ENCODE measurements around the gene LIPG. TPM values are rescaled to one million over a fixed set of nuclear protein-coding genes. Genes with fewer than 3 reads are reported as not detected.

Gene LIPG
- polyA plus RNA-seq, 1 donor from 2014 or later, result 0.85 TPM

DNA sequence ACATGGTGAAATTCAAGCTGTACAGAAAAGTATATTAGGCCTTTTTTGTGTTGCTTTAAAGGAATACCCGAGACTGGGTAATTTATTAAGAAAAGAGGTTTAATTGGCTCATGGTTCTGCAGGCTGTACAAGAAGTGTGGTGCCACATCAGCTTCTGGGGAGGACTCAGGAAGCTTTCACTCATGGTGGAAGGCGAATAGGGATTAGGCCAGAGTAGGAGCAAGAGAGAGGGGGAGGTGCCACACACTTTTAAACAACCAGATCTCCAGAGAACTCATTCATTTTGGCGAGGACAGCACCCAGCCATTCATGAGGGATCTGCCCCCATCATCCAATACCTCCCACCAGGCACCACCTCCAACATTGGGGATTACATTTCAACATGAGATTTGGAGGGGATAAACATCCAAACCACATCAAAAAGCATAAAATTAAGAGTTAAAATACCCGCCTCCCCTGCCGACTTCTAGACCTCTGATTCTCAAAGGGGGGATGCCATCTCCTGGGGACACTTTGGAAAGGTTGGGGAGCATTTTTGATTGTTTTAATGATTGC lies 15.1 kb upstream of the LIPG start:
- H3K4me2 ChIP-seq (ENCODE audit: low read length), result no peak overlapping the region
- no peaks in the 10 kb centered on the region for H4K20me1 ChIP-seq (ENCODE audit: insufficient read depth)
- no peaks in the 10 kb centered on the region for H3K9me2 ChIP-seq (ENCODE audit: insufficient read depth, low read length)
- H3F3A ChIP-seq (ENCODE audit: insufficient read depth, low read length, poor library complexity, severe bottlenecking), result no peaks in the 10 kb centered on the region
- TF ChIP-seq MXI1 (conservative IDR thresholded peaks at IDR 0.05; ENCODE audit: poor library complexity, severe bottlenecking) (no peak), POLR2AphosphoS5 (IDR thresholded peaks at IDR 0.05) (no peak)
- TF ChIP-seq, protein P1, sequence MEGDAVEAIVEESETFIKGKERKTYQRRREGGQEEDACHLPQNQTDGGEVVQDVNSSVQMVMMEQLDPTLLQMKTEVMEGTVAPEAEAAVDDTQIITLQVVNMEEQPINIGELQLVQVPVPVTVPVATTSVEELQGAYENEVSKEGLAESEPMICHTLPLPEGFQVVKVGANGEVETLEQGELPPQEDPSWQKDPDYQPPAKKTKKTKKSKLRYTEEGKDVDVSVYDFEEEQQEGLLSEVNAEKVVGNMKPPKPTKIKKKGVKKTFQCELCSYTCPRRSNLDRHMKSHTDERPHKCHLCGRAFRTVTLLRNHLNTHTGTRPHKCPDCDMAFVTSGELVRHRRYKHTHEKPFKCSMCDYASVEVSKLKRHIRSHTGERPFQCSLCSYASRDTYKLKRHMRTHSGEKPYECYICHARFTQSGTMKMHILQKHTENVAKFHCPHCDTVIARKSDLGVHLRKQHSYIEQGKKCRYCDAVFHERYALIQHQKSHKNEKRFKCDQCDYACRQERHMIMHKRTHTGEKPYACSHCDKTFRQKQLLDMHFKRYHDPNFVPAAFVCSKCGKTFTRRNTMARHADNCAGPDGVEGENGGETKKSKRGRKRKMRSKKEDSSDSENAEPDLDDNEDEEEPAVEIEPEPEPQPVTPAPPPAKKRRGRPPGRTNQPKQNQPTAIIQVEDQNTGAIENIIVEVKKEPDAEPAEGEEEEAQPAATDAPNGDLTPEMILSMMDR (IDR thresholded peaks at IDR 0.05; ENCODE audit: poor library complexity, severe bottlenecking), result no peak
- TF ChIP-seq, protein P2, sequence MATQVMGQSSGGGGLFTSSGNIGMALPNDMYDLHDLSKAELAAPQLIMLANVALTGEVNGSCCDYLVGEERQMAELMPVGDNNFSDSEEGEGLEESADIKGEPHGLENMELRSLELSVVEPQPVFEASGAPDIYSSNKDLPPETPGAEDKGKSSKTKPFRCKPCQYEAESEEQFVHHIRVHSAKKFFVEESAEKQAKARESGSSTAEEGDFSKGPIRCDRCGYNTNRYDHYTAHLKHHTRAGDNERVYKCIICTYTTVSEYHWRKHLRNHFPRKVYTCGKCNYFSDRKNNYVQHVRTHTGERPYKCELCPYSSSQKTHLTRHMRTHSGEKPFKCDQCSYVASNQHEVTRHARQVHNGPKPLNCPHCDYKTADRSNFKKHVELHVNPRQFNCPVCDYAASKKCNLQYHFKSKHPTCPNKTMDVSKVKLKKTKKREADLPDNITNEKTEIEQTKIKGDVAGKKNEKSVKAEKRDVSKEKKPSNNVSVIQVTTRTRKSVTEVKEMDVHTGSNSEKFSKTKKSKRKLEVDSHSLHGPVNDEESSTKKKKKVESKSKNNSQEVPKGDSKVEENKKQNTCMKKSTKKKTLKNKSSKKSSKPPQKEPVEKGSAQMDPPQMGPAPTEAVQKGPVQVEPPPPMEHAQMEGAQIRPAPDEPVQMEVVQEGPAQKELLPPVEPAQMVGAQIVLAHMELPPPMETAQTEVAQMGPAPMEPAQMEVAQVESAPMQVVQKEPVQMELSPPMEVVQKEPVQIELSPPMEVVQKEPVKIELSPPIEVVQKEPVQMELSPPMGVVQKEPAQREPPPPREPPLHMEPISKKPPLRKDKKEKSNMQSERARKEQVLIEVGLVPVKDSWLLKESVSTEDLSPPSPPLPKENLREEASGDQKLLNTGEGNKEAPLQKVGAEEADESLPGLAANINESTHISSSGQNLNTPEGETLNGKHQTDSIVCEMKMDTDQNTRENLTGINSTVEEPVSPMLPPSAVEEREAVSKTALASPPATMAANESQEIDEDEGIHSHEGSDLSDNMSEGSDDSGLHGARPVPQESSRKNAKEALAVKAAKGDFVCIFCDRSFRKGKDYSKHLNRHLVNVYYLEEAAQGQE (IDR thresholded peaks at IDR 0.05; ENCODE audit: borderline replicate concordance), result no peak
- H3K27me3 ChIP-seq (ENCODE audit: insufficient read depth, low read depth, low read length), result no peaks in the 10 kb centered on the region
- no peaks in the 10 kb centered on the region for H3K36me3 ChIP-seq (ENCODE audit: insufficient read depth, low read length)
- no peak overlapping the region for H2AFZ ChIP-seq (ENCODE audit: low read depth, low read length)
- H3K4me3 ChIP-seq (ENCODE audit: low read length), result no peak overlapping the region
- H3K27ac ChIP-seq (ENCODE audit: low read length), result no peak overlapping the region
- H3K9ac ChIP-seq (ENCODE audit: low read length), result no peak overlapping the region
- no peaks in the 10 kb centered on the region for H3K79me2 ChIP-seq (replicated peaks; ENCODE audit: insufficient read depth, low read length)
- H3K9me3 ChIP-seq (ENCODE audit: low read length), result no peaks in the 10 kb centered on the region

DNA sequence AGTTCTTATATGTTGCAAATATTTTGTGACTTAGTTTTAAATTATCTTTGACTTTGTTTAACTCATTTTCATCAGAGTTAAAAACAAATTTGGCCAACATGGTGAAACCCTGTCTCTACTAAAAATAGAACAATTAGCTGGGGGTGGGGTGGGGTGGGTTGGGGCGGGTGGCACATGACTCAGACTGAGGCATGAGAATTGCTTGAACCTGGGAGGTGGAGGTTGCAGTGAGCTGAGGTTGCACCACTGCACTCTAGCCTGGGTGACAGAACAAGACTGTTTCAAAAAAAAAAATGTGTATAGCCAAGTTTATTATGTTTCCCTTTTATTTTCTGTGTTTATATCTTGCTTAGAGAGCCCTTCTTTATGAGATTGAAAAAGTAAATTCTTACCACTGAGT lies 14.2 kb upstream of the LIPG start:
- Histone ChIP-seq H3K4me3 (ENCODE audit: low read length) (no peak overlapping the region), H3K27ac (ENCODE audit: low read length) (no peak overlapping the region), H3F3A (ENCODE audit: insufficient read depth, low read length, poor library complexity, severe bottlenecking) (no peaks in the 10 kb centered on the region), H3K79me2 (replicated peaks; ENCODE audit: insufficient read depth, low read length) (no peaks in the 10 kb centered on the region), H4K20me1 (ENCODE audit: insufficient read depth) (no peaks in the 10 kb centered on the region), H3K9me2 (ENCODE audit: insufficient read depth, low read length) (no peaks in the 10 kb centered on the region), H2AFZ (ENCODE audit: low read depth, low read length) (no peak overlapping the region), H3K36me3 (ENCODE audit: insufficient read depth, low read length) (no peaks in the 10 kb centered on the region), H3K4me2 (ENCODE audit: low read length) (no peak overlapping the region), H3K9me3 (ENCODE audit: low read length) (no peaks in the 10 kb centered on the region), H3K27me3 (ENCODE audit: insufficient read depth, low read depth, low read length) (no peaks in the 10 kb centered on the region), H3K9ac (ENCODE audit: low read length) (no peak overlapping the region)
- TF ChIP-seq, protein P2 (IDR thresholded peaks at IDR 0.05; ENCODE audit: borderline replicate concordance), result no peak
- TF ChIP-seq POLR2AphosphoS5 (IDR thresholded peaks at IDR 0.05) (no peak), MXI1 (conservative IDR thresholded peaks at IDR 0.05; ENCODE audit: poor library complexity, severe bottlenecking) (no peak)
